Mesothelial cell of epicardium (in vitro differentiated cells): Measurements from ENCODE around the gene TP53. TPM values are rescaled to one million over a fixed set of nuclear protein-coding genes. Genes with fewer than 3 reads are reported as not detected.

ENCODE experiments used
- DNase-seq, 2 experiments: peaks; one replicate each; pipeline ENCODE4 v3.0.0; 2021; ENCODE audit warnings: low spot score in 2 of 2; ENCODE audit not compliant: unreplicated experiment in 2 of 2
- H3K27ac Mint-ChIP-seq: 2 replicates; pipeline ENCODE4 v1.8.0; 2021; ENCODE audit warnings: mixed read lengths
- H3K27me3 Mint-ChIP-seq: 2 replicates; pipeline ENCODE4 v1.8.0; 2021; ENCODE audit warnings: low read depth, mixed read lengths
- H3K36me3 Mint-ChIP-seq: 2 replicates; pipeline ENCODE4 v1.8.0; 2021; ENCODE audit warnings: mixed read lengths
- H3K4me1 Mint-ChIP-seq: 2 replicates; pipeline ENCODE4 v1.8.0; 2021; ENCODE audit warnings: mixed read lengths
- H3K4me3 Mint-ChIP-seq: 2 replicates; pipeline ENCODE4 v1.8.0; 2021; ENCODE audit warnings: mild to moderate bottlenecking, moderate library complexity, mixed read lengths
- H3K9me3 Mint-ChIP-seq: 2 replicates; pipeline ENCODE4 v1.8.0; 2021; ENCODE audit warnings: mixed read lengths
- CTCF ChIP-seq: fragments of 200-600 bp; sonication (generic); IDR thresholded peaks from one replicate; pipeline ENCODE4 v1.5.0; 2021; ENCODE audit warnings: antibody characterized with exemption; ENCODE audit not compliant: unreplicated experiment
- total RNA-seq: library from RNA; stranded (reverse); gene quantifications from 3 replicates; pipeline ENCODE4 v1.2.1, GENCODE V29; 2021

The TP53 gene
- total RNA-seq, 1 donor from 2014 or later: 98.8 TPM

DNA sequence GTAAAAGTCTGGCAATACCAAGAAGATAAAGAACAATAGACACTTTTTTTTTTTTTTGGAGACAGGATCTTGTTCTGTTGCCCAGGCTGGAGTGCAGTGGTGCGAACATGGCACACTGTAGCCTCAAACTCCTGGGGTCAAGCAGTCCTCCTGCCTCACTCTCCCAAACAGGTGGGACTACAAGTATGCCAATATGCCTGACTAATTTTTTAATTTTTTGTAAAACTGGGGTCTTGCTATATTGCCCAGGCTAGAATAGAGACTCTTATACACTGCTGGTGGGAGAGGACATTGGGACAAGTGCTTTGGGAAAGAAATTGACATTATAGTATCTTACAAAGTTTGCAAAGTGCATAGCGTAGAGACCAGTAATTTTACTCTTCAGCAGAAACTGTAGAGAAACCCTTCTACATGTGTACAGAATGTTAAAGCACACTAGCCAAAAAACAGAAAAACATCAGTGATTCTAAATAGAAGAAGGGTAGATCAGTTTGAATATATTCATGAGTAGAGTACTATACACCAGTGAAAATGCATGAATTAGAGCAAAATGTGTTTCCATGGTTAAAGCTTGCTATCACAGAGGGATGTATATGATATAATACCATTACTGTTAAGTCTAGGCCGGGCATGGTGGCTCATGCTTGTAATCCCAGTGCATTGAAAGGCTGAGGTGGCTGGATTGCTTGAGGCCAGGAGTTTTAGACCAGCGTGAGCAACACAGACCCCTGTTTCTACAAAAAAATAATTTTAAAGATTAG is 10.7 kb upstream of the TP53 start:
- H3K27ac Mint-ChIP-seq: no peak overlapping the region
- DNase-seq: no peak
- H3K36me3 Mint-ChIP-seq: peaks cover 19% of the 10 kb centered on the region
- no peaks in the 10 kb centered on the region for H3K27me3 Mint-ChIP-seq
- H3K4me1 Mint-ChIP-seq: no peaks in the 10 kb centered on the region
- no peak overlapping the region for H3K4me3 Mint-ChIP-seq
- H3K9me3 Mint-ChIP-seq: no peaks in the 10 kb centered on the region
- no peak for TF ChIP-seq CTCF

GRCh38 chr17:7695586-7695985 is 8.3 kb upstream of the TP53 start:
- no peaks in the 10 kb centered on the region for H3K9me3 Mint-ChIP-seq
- H3K27me3 Mint-ChIP-seq: no peaks in the 10 kb centered on the region
- peaks cover 22% of the 10 kb centered on the region for H3K36me3 Mint-ChIP-seq
- H3K4me1 Mint-ChIP-seq: no peaks in the 10 kb centered on the region
- no peak for TF ChIP-seq CTCF
- no peak for DNase-seq
- H3K27ac Mint-ChIP-seq: no peak overlapping the region
- no peak overlapping the region for H3K4me3 Mint-ChIP-seq

- TF ChIP-seq CTCF: no peak
- DNase-seq: no peak
- Mint-ChIP-seq H3K36me3 (peaks cover 10% of the 10 kb centered on the region), H3K27ac (peak overlapping the region; percentile 100), H3K27me3 (no peaks in the 10 kb centered on the region), H3K4me1 (peaks cover 25% of the 10 kb centered on the region), H3K4me3 (peak overlapping the region; percentile 98), H3K9me3 (no peaks in the 10 kb centered on the region)
Measured at GRCh38 chr17:7688808-7689316, 1.6 kb upstream of the TP53 start.

GRCh38 chr17:7687908-7688807 is 868 bp upstream of the TP53 start, which contains the start of gene WRAP53:
Gene WRAP53 (plus strand): TSS chr17:7688477. CDS start chr17:7688649, 172 bp downstream.
- H3K4me3 Mint-ChIP-seq: peak within 1 kb of the TSS; percentile 98
- no peaks in the 10 kb centered on the region for H3K9me3 Mint-ChIP-seq
- H3K27me3 Mint-ChIP-seq: no peaks in the 10 kb centered on the region
- peak within 1 kb of the TSS; percentile 100 for H3K27ac Mint-ChIP-seq
- TF ChIP-seq CTCF: peak; percentile 98
- DNase-seq: peak; percentile 89 to 98
- H3K36me3 Mint-ChIP-seq: peaks cover 8% of the 10 kb centered on the region
- H3K4me1 Mint-ChIP-seq: peaks cover 25% of the 10 kb centered on the region

DNA sequence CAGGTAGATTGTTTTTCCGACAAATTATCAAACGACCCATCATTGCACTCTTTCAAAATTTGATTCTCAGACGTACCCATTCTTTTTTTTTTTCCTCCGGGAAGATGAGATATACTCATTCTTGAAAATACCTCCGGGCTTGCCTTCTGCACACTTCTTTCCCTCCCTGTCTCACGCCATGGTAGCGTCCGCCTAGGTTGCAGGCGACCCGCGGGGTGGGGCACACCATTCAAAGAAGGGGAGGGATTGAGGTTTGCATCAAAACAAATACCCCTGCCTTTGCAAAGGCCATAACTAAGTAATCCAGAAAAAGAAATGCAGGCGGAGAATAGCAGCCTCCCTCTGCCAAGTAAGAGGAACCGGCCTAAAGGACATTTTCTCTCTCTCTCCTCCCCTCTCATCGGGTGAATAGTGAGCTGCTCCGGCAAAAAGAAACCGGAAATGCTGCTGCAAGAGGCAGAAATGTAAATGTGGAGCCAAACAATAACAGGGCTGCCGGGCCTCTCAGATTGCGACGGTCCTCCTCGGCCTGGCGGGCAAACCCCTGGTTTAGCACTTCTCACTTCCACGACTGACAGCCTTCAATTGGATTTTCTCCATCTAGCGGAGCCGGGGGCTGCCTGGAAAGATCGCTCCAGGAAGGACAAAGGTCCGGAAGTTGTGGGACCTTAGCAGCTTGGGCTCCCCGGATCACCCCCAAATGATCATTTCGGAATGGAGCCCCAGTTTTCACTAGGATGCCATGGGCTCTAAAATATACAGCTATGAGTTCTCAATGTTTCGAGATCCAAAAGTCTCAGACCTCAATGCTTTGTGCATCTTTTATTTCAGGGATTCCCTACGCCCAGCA is 843 bp downstream of the TP53 start:
- no peaks in the 10 kb centered on the region for H3K27me3 Mint-ChIP-seq
- H3K27ac Mint-ChIP-seq: peak overlapping the region; percentile 100
- H3K4me1 Mint-ChIP-seq: peaks cover 25% of the 10 kb centered on the region
- peaks cover 5% of the 10 kb centered on the region for H3K36me3 Mint-ChIP-seq
- H3K9me3 Mint-ChIP-seq: no peaks in the 10 kb centered on the region
- no peak for TF ChIP-seq CTCF
- peak overlapping the region; percentile 98 for H3K4me3 Mint-ChIP-seq
- peak; percentile 52 to 77 for DNase-seq
